AG08395 (cell line): ENCODE results near the gene ZNF366.
A peak's percentile ranks its signal among the peaks of the same experiment; 100 is the strongest.

ENCODE experiments used
- DNase-seq: peaks from one replicate; pipeline ENCODE4 v3.0.0; 2012; ENCODE audit warnings: mixed read lengths, low spot score

Gene ZNF366

GRCh38 chr5:72507231-72507906 is at the start of gene ZNF366:
Gene ZNF366, minus strand, starts transcription at chr5:72507410. Its CDS starts 45,914 bp downstream, at chr5:72461496.
- no peak for DNase-seq

GRCh38 chr5:72556351-72557166 is 49.3 kb upstream of the ZNF366 start:
- peak; percentile 63 for DNase-seq

GRCh38 chr5:72555871-72556270 is 48.7 kb upstream of the ZNF366 start:
- DNase-seq = no peak

- DNase-seq = no peak
Measured at GRCh38 chr5:72554897-72555296, 47.7 kb upstream of the ZNF366 start.

- peak; percentile 44 for DNase-seq
Measured at GRCh38 chr5:72552041-72552557, 44.9 kb upstream of the ZNF366 start.

- DNase-seq = no peak
Measured at GRCh38 chr5:72550595-72550994, 43.4 kb upstream of the ZNF366 start.

- no peak for DNase-seq
Measured at GRCh38 chr5:72543811-72544210, 36.6 kb upstream of the ZNF366 start.

- DNase-seq = peak; percentile 45
Measured at GRCh38 chr5:72543365-72543764, 36.2 kb upstream of the ZNF366 start.

- DNase-seq = no peak
Measured at GRCh38 chr5:72542695-72543094, 35.5 kb upstream of the ZNF366 start.

- DNase-seq = no peak
Measured at GRCh38 chr5:72541501-72542225, 34.5 kb upstream of the ZNF366 start.

GRCh38 chr5:72540759-72541438 is 33.7 kb upstream of the ZNF366 start:
- DNase-seq = no peak

GRCh38 chr5:72539726-72540125 is 32.5 kb upstream of the ZNF366 start:
- no peak for DNase-seq

- no peak for DNase-seq
Measured at GRCh38 chr5:72539038-72539437, 31.8 kb upstream of the ZNF366 start.

- no peak for DNase-seq
Measured at GRCh38 chr5:72537166-72537565, 30.0 kb upstream of the ZNF366 start.

- peak; percentile 49 for DNase-seq
Measured at GRCh38 chr5:72531496-72532190, 24.4 kb upstream of the ZNF366 start.

- no peak for DNase-seq
Measured at GRCh38 chr5:72530196-72530595, 23.0 kb upstream of the ZNF366 start.

- DNase-seq = no peak
Measured at GRCh38 chr5:72529383-72529782, 22.2 kb upstream of the ZNF366 start.

- DNase-seq = peak; percentile 76
Measured at GRCh38 chr5:72525816-72526215, 18.6 kb upstream of the ZNF366 start.

- peak; percentile 56 for DNase-seq
Measured at GRCh38 chr5:72523960-72524582, 16.9 kb upstream of the ZNF366 start.

GRCh38 chr5:72522607-72523006 is 15.4 kb upstream of the ZNF366 start:
- DNase-seq = no peak

- DNase-seq = no peak
Measured at GRCh38 chr5:72519111-72519510, 11.9 kb upstream of the ZNF366 start.
